SK-N-SH treated with all-trans-retinoic acid at 6 μM for 48 hours (cell line): ENCODE data around the gene SLC2A11.

Experiments
- ATAC-seq: fragments of 200-7000 bp; cut with Tn5 transposase; 3 replicates; pipeline ENCODE4 v1.9.1; 2020; ENCODE audit warnings: mild to moderate bottlenecking, moderate library complexity
- ARNTL ChIP-seq: fragments of 450-650 bp; formaldehyde crosslinking; IDR thresholded peaks from 2 replicates; pipeline ENCODE4 v1.5.0; 2020; ENCODE audit warnings: low read depth, mild to moderate bottlenecking, moderate library complexity, borderline replicate concordance
- BACH2 ChIP-seq: fragments of 250-450 bp; sonication (Bioruptor Pico); IDR thresholded peaks from 2 replicates; pipeline ENCODE4 v1.9.0; 2021; ENCODE audit warnings: mild to moderate bottlenecking, borderline replicate concordance
- CSDC2 ChIP-seq: fragments of 250-450 bp; sonication (Bioruptor Pico); IDR thresholded peaks from 2 replicates; pipeline ENCODE4 v1.5.0; 2020; ENCODE audit warnings: mild to moderate bottlenecking, moderate library complexity
- GLIS3 ChIP-seq: fragments of 250-450 bp; sonication (Bioruptor Pico); IDR thresholded peaks from 2 replicates; pipeline ENCODE4 v1.5.0; 2020; ENCODE audit warnings: mild to moderate bottlenecking, moderate library complexity
- ISL1 ChIP-seq: fragments of 250-450 bp; sonication (Bioruptor Pico); IDR thresholded peaks from 2 replicates; pipeline ENCODE4 v2.1.2; 2022; ENCODE audit warnings: mild to moderate bottlenecking, moderate library complexity
- OSR1 ChIP-seq: fragments of 250-450 bp; sonication (Bioruptor Pico); IDR thresholded peaks from 2 replicates; pipeline ENCODE4 v1.8.0; 2022; ENCODE audit warnings: moderate library complexity, mild to moderate bottlenecking, inconsistent platforms
- PPARA ChIP-seq: fragments of 250-450 bp; sonication (Bioruptor Pico); IDR thresholded peaks from 2 replicates; pipeline ENCODE4 v1.5.0; 2020; ENCODE audit warnings: mild to moderate bottlenecking, borderline replicate concordance
- RARB ChIP-seq: fragments of 250-450 bp; sonication (Bioruptor Pico); IDR thresholded peaks from 2 replicates; pipeline ENCODE4 v1.8.0; 2021; ENCODE audit warnings: mild to moderate bottlenecking, moderate library complexity
- SNAI2 ChIP-seq: fragments of 250-450 bp; sonication (Bioruptor Pico); IDR thresholded peaks from 2 replicates; pipeline ENCODE4 v1.5.0; 2020; ENCODE audit warnings: mild to moderate bottlenecking, moderate library complexity
- TCF4 ChIP-seq: fragments of 250-450 bp; sonication (Bioruptor Pico); IDR thresholded peaks from 2 replicates; pipeline ENCODE4 v1.8.0; 2021; ENCODE audit warnings: mild to moderate bottlenecking, moderate library complexity, borderline replicate concordance
- TOX ChIP-seq: fragments of 250-450 bp; sonication (Bioruptor Pico); IDR thresholded peaks from 2 replicates; pipeline ENCODE4 v1.8.0; 2021; ENCODE audit warnings: mild to moderate bottlenecking, moderate library complexity, borderline replicate concordance
- ZC3H10 ChIP-seq: fragments of 250-450 bp; sonication (Bioruptor Pico); IDR thresholded peaks from 2 replicates; pipeline ENCODE4 v1.5.1; 2021; ENCODE audit warnings: mild to moderate bottlenecking, moderate library complexity
- ZFP3 ChIP-seq: fragments of 250-450 bp; sonication (Bioruptor Pico); IDR thresholded peaks from 2 replicates; pipeline ENCODE4 v1.5.0; 2020; ENCODE audit warnings: mild to moderate bottlenecking, moderate library complexity
- ZFP30 ChIP-seq: fragments of 450-650 bp; formaldehyde crosslinking; IDR thresholded peaks from 2 replicates; pipeline ENCODE4 v1.5.0; 2022; ENCODE audit warnings: mild to moderate bottlenecking, moderate library complexity
- ZNF565 ChIP-seq: fragments of 450-650 bp; formaldehyde crosslinking; conservative IDR thresholded peaks from 2 replicates; pipeline ENCODE4 v1.5.0; 2020; ENCODE audit warnings: low read depth, mild to moderate bottlenecking, moderate library complexity
- ZNF70 ChIP-seq: fragments of 450-650 bp; formaldehyde crosslinking; IDR thresholded peaks from 2 replicates; pipeline ENCODE4 v1.5.0; 2020; ENCODE audit warnings: mild to moderate bottlenecking, moderate library complexity
- TF ChIP-seq, protein P1 (sequence below): fragments of 250-450 bp; sonication (Bioruptor Pico); IDR thresholded peaks from 2 replicates; pipeline ENCODE4 v1.8.0; 2021; ENCODE audit warnings: low read depth, mild to moderate bottlenecking, moderate library complexity, borderline replicate concordance
- TF ChIP-seq, protein P2 (sequence below): fragments of 250-450 bp; sonication (Bioruptor Pico); IDR thresholded peaks from 2 replicates; pipeline ENCODE4 v1.5.1; 2021; ENCODE audit warnings: mild to moderate bottlenecking, moderate library complexity
- TF ChIP-seq, protein P3 (sequence below): fragments of 250-450 bp; sonication (Bioruptor Pico); IDR thresholded peaks from 2 replicates; pipeline ENCODE4 v1.8.0; 2020; ENCODE audit warnings: mild to moderate bottlenecking, moderate library complexity, borderline replicate concordance
- TF ChIP-seq, protein P4 (sequence below): fragments of 250-450 bp; sonication (Bioruptor Pico); IDR thresholded peaks from 2 replicates; pipeline ENCODE4 v1.5.1; 2020; ENCODE audit warnings: low read depth, mild to moderate bottlenecking, moderate library complexity
- TF ChIP-seq, protein P5 (sequence below): fragments of 250-450 bp; sonication (Bioruptor Pico); IDR thresholded peaks from 2 replicates; pipeline ENCODE4 v1.5.0; 2020; ENCODE audit warnings: mild to moderate bottlenecking, moderate library complexity

SLC2A11 gene

DNA sequence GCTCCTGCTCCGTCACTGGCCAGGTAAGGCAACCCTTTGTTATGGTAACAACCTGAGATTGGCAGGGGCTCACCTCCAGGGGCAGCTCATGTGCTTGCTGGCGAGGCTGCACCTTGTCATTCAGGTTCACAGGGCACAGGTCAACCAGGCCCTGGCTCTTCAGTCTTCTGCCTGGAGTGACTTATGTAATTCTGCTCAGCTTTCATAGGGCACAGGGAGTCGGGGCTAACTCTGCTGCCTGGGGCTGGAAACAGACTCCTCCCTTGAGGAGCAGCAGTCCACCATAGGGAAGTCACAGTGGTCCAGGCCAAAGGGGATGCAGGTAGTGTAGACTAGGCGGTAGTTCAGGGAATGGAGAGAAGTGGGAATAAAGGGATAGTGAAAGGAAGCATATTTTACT is 35.0 kb downstream of the SLC2A11 start:
- no peak for ATAC-seq
- TF ChIP-seq ZFP3 (CRISPR knock-in tag) = no peak

DNA sequence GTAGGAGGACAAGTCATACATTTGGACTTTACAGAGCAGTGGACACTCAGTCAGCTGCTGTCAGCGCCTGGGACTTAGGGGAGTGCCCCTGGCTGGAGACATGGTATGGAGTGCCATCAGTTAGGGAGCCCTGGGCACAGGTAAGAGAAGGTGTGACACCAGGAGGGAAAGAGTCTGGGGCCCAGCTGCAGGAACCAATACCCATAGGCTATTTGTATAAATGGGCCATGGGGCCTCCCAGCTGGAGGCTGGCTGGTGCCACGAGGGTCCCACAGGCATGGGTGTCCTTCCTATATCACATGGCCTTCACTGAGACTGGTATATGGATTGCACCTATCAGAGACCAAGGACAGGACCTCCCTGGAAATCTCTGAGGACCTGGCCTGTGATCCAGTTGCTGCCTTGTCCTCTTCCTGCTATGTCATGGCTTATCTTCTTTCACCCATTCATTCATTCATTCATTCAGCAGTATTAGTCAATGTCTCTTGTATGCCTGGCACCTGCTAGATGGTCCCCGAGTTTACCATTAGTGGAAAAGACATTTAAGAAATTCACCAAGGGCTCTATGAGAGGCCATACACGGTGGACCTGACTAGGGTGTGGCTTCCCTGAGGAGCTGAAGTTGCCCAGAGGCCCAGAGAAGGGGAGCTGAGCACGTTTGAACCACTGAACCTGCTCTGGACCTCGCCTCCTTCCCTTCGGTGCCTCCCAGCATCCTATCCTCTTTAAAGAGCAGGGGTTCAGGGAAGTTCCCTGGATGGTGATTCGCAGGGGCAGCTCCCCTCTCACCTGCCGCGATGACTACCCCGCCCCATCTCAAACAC is 35.7 kb downstream of the SLC2A11 start:
- ATAC-seq = no peak
- TF ChIP-seq ARNTL (CRISPR knock-in tag) = no peak
- TF ChIP-seq, protein P1, sequence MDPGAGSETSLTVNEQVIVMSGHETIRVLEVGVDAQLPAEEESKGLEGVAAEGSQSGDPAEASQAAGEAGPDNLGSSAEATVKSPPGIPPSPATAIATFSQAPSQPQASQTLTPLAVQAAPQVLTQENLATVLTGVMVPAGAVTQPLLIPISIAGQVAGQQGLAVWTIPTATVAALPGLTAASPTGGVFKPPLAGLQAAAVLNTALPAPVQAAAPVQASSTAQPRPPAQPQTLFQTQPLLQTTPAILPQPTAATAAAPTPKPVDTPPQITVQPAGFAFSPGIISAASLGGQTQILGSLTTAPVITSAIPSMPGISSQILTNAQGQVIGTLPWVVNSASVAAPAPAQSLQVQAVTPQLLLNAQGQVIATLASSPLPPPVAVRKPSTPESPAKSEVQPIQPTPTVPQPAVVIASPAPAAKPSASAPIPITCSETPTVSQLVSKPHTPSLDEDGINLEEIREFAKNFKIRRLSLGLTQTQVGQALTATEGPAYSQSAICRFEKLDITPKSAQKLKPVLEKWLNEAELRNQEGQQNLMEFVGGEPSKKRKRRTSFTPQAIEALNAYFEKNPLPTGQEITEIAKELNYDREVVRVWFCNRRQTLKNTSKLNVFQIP = no peak
- no peak for TF ChIP-seq GLIS3 (CRISPR knock-in tag)
- no peak for TF ChIP-seq TCF4 (CRISPR knock-in tag)
- no peak for TF ChIP-seq ZFP30 (CRISPR knock-in tag)
- no peak for TF ChIP-seq ZNF565
- no peak for TF ChIP-seq CSDC2 (CRISPR knock-in tag)
- TF ChIP-seq ZNF70 = no peak
- TF ChIP-seq, protein P2, sequence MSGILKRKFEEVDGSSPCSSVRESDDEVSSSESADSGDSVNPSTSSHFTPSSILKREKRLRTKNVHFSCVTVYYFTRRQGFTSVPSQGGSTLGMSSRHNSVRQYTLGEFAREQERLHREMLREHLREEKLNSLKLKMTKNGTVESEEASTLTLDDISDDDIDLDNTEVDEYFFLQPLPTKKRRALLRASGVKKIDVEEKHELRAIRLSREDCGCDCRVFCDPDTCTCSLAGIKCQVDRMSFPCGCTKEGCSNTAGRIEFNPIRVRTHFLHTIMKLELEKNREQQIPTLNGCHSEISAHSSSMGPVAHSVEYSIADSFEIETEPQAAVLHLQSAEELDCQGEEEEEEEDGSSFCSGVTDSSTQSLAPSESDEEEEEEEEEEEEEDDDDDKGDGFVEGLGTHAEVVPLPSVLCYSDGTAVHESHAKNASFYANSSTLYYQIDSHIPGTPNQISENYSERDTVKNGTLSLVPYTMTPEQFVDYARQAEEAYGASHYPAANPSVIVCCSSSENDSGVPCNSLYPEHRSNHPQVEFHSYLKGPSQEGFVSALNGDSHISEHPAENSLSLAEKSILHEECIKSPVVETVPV (CRISPR knock-in tag) = no peak
- TF ChIP-seq, protein P3, sequence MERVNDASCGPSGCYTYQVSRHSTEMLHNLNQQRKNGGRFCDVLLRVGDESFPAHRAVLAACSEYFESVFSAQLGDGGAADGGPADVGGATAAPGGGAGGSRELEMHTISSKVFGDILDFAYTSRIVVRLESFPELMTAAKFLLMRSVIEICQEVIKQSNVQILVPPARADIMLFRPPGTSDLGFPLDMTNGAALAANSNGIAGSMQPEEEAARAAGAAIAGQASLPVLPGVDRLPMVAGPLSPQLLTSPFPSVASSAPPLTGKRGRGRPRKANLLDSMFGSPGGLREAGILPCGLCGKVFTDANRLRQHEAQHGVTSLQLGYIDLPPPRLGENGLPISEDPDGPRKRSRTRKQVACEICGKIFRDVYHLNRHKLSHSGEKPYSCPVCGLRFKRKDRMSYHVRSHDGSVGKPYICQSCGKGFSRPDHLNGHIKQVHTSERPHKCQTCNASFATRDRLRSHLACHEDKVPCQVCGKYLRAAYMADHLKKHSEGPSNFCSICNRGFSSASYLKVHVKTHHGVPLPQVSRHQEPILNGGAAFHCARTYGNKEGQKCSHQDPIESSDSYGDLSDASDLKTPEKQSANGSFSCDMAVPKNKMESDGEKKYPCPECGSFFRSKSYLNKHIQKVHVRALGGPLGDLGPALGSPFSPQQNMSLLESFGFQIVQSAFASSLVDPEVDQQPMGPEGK (CRISPR knock-in tag) = no peak
- TF ChIP-seq PPARA (CRISPR knock-in tag) = no peak
- no peak for TF ChIP-seq SNAI2 (CRISPR knock-in tag)
- TF ChIP-seq TOX (CRISPR knock-in tag) = no peak
- no peak for TF ChIP-seq ZFP3 (CRISPR knock-in tag)
- TF ChIP-seq BACH2 (CRISPR knock-in tag) = no peak
- TF ChIP-seq ISL1 (CRISPR knock-in tag) = no peak
- TF ChIP-seq, protein P4, sequence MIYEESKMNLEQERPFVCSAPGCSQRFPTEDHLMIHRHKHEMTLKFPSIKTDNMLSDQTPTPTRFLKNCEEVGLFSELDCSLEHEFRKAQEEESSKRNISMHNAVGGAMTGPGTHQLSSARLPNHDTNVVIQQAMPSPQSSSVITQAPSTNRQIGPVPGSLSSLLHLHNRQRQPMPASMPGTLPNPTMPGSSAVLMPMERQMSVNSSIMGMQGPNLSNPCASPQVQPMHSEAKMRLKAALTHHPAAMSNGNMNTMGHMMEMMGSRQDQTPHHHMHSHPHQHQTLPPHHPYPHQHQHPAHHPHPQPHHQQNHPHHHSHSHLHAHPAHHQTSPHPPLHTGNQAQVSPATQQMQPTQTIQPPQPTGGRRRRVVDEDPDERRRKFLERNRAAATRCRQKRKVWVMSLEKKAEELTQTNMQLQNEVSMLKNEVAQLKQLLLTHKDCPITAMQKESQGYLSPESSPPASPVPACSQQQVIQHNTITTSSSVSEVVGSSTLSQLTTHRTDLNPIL (CRISPR knock-in tag) = no peak
- TF ChIP-seq OSR1 (CRISPR knock-in tag) = no peak

DNA sequence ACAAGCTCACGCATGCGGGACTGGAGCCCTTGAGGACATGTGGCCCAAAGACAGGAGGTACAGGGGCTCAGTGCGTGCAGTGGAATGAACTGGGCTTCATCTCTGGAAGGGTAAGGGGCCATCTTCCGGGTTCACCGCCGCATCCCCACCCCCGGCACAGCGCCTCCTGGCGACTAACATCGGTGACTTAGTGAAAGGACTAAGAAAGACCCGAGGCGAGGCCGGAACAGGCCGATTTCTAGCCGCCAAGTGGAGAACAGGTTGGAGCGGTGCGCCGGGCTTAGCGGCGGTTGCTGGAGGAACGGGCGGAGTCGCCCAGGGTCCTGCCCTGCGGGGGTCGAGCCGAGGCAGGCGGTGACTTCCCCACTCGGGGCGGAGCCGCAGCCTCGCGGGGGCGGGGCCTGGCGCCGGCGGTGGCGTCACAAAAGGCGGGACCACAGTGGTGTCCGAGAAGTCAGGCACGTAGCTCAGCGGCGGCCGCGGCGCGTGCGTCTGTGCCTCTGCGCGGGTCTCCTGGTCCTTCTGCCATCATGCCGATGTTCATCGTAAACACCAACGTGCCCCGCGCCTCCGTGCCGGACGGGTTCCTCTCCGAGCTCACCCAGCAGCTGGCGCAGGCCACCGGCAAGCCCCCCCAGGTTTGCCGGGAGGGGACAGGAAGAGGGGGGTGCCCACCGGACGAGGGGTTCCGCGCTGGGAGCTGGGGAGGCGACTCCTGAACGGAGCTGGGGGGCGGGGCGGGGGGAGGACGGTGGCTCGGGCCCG is 36.5 kb downstream of the SLC2A11 start, which contains the start of gene MIF:
TSS of gene MIF (plus strand) at position 439 of the 765 bp plus-strand sequence. CDS start at position 531, 92 bp downstream.
- TF ChIP-seq, protein P5, sequence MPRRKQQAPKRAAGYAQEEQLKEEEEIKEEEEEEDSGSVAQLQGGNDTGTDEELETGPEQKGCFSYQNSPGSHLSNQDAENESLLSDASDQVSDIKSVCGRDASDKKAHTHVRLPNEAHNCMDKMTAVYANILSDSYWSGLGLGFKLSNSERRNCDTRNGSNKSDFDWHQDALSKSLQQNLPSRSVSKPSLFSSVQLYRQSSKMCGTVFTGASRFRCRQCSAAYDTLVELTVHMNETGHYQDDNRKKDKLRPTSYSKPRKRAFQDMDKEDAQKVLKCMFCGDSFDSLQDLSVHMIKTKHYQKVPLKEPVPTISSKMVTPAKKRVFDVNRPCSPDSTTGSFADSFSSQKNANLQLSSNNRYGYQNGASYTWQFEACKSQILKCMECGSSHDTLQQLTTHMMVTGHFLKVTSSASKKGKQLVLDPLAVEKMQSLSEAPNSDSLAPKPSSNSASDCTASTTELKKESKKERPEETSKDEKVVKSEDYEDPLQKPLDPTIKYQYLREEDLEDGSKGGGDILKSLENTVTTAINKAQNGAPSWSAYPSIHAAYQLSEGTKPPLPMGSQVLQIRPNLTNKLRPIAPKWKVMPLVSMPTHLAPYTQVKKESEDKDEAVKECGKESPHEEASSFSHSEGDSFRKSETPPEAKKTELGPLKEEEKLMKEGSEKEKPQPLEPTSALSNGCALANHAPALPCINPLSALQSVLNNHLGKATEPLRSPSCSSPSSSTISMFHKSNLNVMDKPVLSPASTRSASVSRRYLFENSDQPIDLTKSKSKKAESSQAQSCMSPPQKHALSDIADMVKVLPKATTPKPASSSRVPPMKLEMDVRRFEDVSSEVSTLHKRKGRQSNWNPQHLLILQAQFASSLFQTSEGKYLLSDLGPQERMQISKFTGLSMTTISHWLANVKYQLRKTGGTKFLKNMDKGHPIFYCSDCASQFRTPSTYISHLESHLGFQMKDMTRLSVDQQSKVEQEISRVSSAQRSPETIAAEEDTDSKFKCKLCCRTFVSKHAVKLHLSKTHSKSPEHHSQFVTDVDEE = no peak
- TF ChIP-seq TCF4 (CRISPR knock-in tag) = no peak
- TF ChIP-seq ARNTL (CRISPR knock-in tag) = no peak
- no peak for TF ChIP-seq RARB (CRISPR knock-in tag)
- no peak for TF ChIP-seq ZNF565
- no peak for TF ChIP-seq ZNF70
- TF ChIP-seq ISL1 (CRISPR knock-in tag) = no peak
- TF ChIP-seq, protein P3 (CRISPR knock-in tag) = no peak
- no peak for TF ChIP-seq TOX (CRISPR knock-in tag)
- TF ChIP-seq, protein P2 (CRISPR knock-in tag) = no peak
- no peak for TF ChIP-seq ZC3H10 (CRISPR knock-in tag)
- peak; percentile 89 for ATAC-seq
